ENCODE results near the gene SH3YL1. TPM values are rescaled to one million over a fixed set of nuclear protein-coding genes. Genes with fewer than 3 reads are reported as not detected.

SH3YL1 gene
- total and polyA plus RNA-seq, 2 of the 4 experiments (the other 2 are of a cell fraction) = 18.1 to 21.2 TPM

DNA sequence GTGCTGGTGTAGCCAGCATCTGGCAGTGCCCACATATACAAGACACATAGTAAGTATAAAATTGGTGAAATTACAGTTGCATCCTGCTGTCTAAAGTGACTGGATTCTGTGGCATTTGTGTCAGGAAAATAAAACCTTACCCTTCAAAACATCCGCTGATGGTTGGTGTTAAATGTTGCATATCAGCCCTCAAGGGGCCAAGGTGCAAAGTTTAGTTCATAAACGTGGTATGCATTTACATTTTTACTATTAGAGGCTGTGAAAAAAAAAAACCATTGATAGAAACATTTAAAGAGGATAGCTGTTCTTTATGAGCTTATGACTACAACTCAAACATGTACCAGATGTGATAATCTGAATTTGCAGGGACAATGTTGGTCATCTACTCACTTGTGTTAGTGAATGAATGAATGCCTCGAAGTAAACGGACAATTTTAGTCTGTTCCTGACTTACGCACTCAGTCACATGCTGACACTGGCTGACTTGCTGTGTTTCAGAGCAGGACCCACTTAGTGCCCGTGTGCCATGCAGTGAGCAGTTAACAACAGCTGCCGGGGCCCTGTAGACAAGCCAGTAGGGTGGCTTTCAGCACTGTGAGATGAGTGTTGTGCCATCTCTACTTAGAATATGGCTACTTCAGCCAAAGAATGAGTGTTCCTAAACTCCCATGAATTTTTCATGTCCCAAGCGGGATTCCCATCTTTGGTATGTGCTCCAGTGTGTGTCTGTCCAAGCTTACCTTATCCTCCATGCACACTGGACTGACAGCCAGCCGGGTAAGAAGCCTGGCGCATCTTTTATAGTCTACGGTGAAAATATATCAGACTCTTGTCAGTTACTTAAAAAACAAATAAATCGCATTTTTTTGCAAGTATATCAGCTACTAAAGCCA, 18.8 kb upstream of the SH3YL1 start (continued):
- no peak for TF ChIP-seq RAD21 (IDR thresholded peaks at IDR 0.05; ENCODE audit: low read length)
- no peak for TF ChIP-seq FOS (IDR thresholded peaks at IDR 0.05; ENCODE audit: low read depth, low read length)

DNA sequence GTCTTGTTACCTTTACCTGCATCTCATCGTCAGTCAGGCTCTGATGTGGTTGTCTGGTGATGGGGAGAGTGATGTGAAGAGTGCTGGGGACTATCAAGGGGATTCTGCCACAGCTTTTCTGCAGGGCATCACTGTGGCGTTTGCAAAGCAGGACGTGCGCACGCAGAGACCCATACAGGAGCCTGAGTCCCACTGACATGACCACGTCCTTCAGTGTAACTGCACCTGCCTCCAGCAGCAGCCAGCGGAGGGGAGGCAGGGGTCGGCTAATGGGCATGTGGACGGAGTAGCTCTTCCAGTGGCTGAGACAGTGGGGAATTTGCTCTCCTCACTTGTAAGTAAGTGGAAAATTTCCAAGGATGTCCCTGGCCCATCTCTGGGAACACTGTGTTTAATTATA, 17.5 kb upstream of the SH3YL1 start:
- no peak for DNase-seq
- peaks cover 13% of the 10 kb centered on the region; the same call in 1 of the 2 replicates for H3K9me1 ChIP-seq (ENCODE audit: insufficient read depth, low read length)
- dilution Hi-C loops (cut with HindIII; ENCODE audit: low sequenced_read_pairs, unreplicated experiment) = no loop called here
- H3K9ac ChIP-seq (ENCODE audit: low read depth, low read length) = no peak overlapping the region
- ATAC-seq (ENCODE audit: low read depth) = no peak
- H2BK15ac ChIP-seq (ENCODE audit: low read depth, low read length) = no peak overlapping the region
- H2BK5ac ChIP-seq (ENCODE audit: low read depth, low read length, poor library complexity, severe bottlenecking) = no peak overlapping the region
- no TSS peak for BruUV-seq (replicated peaks)
- intact Hi-C loops (cut with micrococcal nuclease) = no loop called here
- ChIA-PET POLR2A (ENCODE audit: unreplicated experiment) (no interaction called here), CTCF (no interaction called here)
- no peak overlapping the region for H3K23ac ChIP-seq (ENCODE audit: low read depth, low read length)
- H3K4me3 ChIP-seq (ENCODE audit: insufficient read depth, low read depth, low read length) = no peak overlapping the region
- peaks cover 6 to 9% of the 10 kb centered on the region in 2 experiments; a peak in 3 of 4 replicates for H3K79me1 ChIP-seq (ENCODE audit: low read depth in 1 of 2, low read length in 2 of 2)
- H4K8ac ChIP-seq (ENCODE audit: low read depth in 2 of 2, low read length in 2 of 2) = no peak overlapping the region
- H3K56ac ChIP-seq (ENCODE audit: extremely low read depth, insufficient read depth, low read length) = no peak overlapping the region
- H2AK5ac ChIP-seq (ENCODE audit: low read depth, low read length) = no peak overlapping the region
- H4K5ac ChIP-seq (ENCODE audit: low read depth, low read length) = no peak overlapping the region
- no peak overlapping the region for H4K91ac ChIP-seq (ENCODE audit: insufficient read depth, low read depth, low read length)
- in situ Hi-C loops (cut with MboI; ENCODE audit: low sequenced_read_pairs) = no loop called here
- H3K18ac ChIP-seq (ENCODE audit: low read depth, low read length) = no peak overlapping the region
- H4K20me1 ChIP-seq (ENCODE audit: insufficient read depth, low read length) = peaks cover under 1% of the 10 kb centered on the region; the same call in 1 of the 2 replicates
- TF ChIP-seq, protein P1, sequence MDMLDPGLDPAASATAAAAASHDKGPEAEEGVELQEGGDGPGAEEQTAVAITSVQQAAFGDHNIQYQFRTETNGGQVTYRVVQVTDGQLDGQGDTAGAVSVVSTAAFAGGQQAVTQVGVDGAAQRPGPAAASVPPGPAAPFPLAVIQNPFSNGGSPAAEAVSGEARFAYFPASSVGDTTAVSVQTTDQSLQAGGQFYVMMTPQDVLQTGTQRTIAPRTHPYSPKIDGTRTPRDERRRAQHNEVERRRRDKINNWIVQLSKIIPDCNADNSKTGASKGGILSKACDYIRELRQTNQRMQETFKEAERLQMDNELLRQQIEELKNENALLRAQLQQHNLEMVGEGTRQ (IDR thresholded peaks at IDR 0.05; ENCODE audit: low read depth, low read length) = no peak
- TF ChIP-seq NFE2L2 (IDR thresholded peaks at IDR 0.05; ENCODE audit: low read depth, low read length) (no peak), SMC3 (IDR thresholded peaks at IDR 0.05; ENCODE audit: low read depth, low read length) (no peak), BHLHE40 (IDR thresholded peaks at IDR 0.05; ENCODE audit: low read depth, low read length) (no peak), RFX5 (IDR thresholded peaks at IDR 0.05; ENCODE audit: low read depth, low read length) (no peak), CEBPB (IDR thresholded peaks at IDR 0.05; ENCODE audit: low read depth, low read length) (no peak), MXI1 (IDR thresholded peaks at IDR 0.05; ENCODE audit: borderline replicate concordance, low read depth, low read length) (no peak), RAD21 (IDR thresholded peaks at IDR 0.05; ENCODE audit: low read length) (no peak)
- TF ChIP-seq, protein P2, sequence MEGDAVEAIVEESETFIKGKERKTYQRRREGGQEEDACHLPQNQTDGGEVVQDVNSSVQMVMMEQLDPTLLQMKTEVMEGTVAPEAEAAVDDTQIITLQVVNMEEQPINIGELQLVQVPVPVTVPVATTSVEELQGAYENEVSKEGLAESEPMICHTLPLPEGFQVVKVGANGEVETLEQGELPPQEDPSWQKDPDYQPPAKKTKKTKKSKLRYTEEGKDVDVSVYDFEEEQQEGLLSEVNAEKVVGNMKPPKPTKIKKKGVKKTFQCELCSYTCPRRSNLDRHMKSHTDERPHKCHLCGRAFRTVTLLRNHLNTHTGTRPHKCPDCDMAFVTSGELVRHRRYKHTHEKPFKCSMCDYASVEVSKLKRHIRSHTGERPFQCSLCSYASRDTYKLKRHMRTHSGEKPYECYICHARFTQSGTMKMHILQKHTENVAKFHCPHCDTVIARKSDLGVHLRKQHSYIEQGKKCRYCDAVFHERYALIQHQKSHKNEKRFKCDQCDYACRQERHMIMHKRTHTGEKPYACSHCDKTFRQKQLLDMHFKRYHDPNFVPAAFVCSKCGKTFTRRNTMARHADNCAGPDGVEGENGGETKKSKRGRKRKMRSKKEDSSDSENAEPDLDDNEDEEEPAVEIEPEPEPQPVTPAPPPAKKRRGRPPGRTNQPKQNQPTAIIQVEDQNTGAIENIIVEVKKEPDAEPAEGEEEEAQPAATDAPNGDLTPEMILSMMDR (conservative IDR thresholded peaks at IDR 0.05; ENCODE audit: low read depth, low read length) = no peak
- TF ChIP-seq, protein P3, sequence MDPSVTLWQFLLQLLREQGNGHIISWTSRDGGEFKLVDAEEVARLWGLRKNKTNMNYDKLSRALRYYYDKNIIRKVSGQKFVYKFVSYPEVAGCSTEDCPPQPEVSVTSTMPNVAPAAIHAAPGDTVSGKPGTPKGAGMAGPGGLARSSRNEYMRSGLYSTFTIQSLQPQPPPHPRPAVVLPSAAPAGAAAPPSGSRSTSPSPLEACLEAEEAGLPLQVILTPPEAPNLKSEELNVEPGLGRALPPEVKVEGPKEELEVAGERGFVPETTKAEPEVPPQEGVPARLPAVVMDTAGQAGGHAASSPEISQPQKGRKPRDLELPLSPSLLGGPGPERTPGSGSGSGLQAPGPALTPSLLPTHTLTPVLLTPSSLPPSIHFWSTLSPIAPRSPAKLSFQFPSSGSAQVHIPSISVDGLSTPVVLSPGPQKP (IDR thresholded peaks at IDR 0.05; ENCODE audit: borderline replicate concordance, low read depth, low read length) = no peak
- no peak overlapping the region for H3K4ac ChIP-seq (ENCODE audit: low read depth, low read length)
- peaks cover 7% of the 10 kb centered on the region for H3K4me1 ChIP-seq (ENCODE audit: control insufficient read depth, insufficient read depth, low read length)
- 93% methylated on average over 5 of the region's 9 CpGs; no CpG with 5 or more reads in 1 of the 2 experiments for WGBS, 2 experiments (ENCODE audit: extremely low coverage in 2 of 2, insufficient read length in 1 of 2)
- no peaks in the 10 kb centered on the region for H3K9me3 ChIP-seq (ENCODE audit: control insufficient read depth, insufficient read depth, low read length)
- H3K27ac ChIP-seq (ENCODE audit: insufficient read depth, low read length) = no peak overlapping the region
- no peak overlapping the region for H3K4me2 ChIP-seq (ENCODE audit: low read depth, low read length)
- no peak overlapping the region for H2AK9ac ChIP-seq (replicated peaks; ENCODE audit: low read depth, low read length, poor library complexity)
- H2AFZ ChIP-seq (replicated peaks; ENCODE audit: low read length, poor library complexity) = no peak overlapping the region
- no peak overlapping the region for H2BK120ac ChIP-seq (ENCODE audit: low read depth, low read length)
- peaks cover 25% of the 10 kb centered on the region for H3K36me3 ChIP-seq (ENCODE audit: control insufficient read depth, insufficient read depth, low read length)
- no peaks in the 10 kb centered on the region for H3K27me3 ChIP-seq (ENCODE audit: control insufficient read depth, insufficient read depth, low read length)
- no peak overlapping the region for H2BK20ac ChIP-seq (ENCODE audit: low read depth, low read length)
- H3K14ac ChIP-seq (replicated peaks; ENCODE audit: low read depth, low read length) = no peak overlapping the region

Data from IMR-90 (cell line).